Fibroblast of mammary gland (primary cell): ENCODE results near the gene TGM4.
"Not testable (repeated sequence)": the region's sequence is repeated elsewhere in the genome, so short reads cannot be mapped to it uniquely, and the experiment has no call there.

Source experiments
- DNase-seq: peaks from one replicate; pipeline ENCODE4 v3.0.0-alpha.2; 2010; ENCODE audit warnings: low read depth
- H3K4me3 ChIP-seq: 2 replicates; pipeline ENCODE4 v1.5.1; 2011; ENCODE audit warnings: low read depth, mild to moderate bottlenecking, low read length, moderate library complexity; ENCODE audit not compliant: control insufficient read depth
- TF ChIP-seq, protein P1 (sequence below): conservative IDR thresholded peaks from 2 replicates; pipeline ENCODE4 v1.5.1; 2011; ENCODE audit warnings: low read depth, low read length, inconsistent platforms; ENCODE audit not compliant: control insufficient read depth, insufficient read depth

The TGM4 gene

GRCh38 chr3:44932986-44933944, 58.9 kb downstream of the TGM4 start:
- no peak for DNase-seq
- H3K4me3 ChIP-seq = no peak overlapping the region
- TF ChIP-seq, protein P1, sequence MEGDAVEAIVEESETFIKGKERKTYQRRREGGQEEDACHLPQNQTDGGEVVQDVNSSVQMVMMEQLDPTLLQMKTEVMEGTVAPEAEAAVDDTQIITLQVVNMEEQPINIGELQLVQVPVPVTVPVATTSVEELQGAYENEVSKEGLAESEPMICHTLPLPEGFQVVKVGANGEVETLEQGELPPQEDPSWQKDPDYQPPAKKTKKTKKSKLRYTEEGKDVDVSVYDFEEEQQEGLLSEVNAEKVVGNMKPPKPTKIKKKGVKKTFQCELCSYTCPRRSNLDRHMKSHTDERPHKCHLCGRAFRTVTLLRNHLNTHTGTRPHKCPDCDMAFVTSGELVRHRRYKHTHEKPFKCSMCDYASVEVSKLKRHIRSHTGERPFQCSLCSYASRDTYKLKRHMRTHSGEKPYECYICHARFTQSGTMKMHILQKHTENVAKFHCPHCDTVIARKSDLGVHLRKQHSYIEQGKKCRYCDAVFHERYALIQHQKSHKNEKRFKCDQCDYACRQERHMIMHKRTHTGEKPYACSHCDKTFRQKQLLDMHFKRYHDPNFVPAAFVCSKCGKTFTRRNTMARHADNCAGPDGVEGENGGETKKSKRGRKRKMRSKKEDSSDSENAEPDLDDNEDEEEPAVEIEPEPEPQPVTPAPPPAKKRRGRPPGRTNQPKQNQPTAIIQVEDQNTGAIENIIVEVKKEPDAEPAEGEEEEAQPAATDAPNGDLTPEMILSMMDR = no peak

DNA sequence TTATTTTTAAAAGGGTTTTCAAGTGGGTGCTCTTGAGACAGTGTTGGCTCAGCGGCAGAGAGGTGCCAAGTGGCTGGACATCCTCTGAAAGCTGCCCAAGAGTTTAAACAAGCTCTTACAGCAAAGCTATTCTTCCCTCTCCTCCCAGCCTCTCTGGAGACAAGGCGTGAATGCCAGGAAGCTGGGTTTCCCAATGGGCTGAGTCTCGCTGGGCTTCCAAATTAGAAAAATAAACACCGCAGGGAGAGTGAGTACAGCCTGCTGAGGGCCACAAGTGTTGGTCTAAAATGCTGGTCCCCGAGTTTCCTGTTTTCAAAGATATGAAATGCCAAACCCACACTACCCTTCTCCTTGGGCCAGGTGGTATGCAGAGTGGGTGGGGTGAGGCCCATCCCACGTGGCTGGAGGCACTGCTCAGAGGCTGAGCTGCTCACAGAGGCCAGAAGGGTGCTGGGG, 65.2 kb downstream of the TGM4 start:
- no peak for DNase-seq
- H3K4me3 ChIP-seq = no peak overlapping the region
- TF ChIP-seq, protein P1 = no peak

DNA sequence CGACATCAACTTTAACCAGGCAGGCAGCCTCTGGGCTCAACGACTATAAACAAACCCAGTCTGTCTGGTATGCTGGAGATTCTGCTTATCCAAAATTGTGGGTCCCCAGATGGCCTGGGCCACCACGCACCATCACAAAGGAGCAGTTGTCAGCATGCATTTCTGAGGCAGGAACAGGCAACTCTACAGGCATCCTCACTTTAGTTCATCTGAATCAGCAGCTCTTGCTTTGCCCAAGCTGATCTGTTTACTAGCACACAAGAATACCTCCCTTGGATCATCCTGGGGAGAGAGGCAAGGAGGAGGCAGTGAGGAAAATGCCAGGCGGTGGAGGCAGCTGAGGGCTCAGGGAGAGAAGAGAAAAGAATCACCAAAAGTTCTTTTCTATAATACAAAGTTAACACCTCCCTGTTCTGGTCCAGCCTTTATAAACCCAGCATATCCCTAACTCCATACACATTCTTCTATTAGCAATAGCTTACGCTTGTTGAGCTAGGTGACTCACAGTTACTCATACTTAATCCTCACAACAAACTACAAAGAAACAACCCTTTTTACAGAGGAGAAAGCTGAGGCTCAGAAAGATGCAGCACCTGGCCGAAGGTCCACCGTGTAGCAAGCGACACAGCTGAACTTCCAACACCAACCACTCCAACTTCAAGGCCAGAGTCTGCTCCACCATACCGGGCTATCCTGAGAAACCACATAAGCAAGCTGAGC, 68.0 kb downstream of the TGM4 start:
- peak; percentile 79 for DNase-seq
- no peak overlapping the region for H3K4me3 ChIP-seq
- TF ChIP-seq, protein P1 = no peak

GRCh38 chr3:44948239-44948638, 73.8 kb downstream of the TGM4 start:
- DNase-seq = no peak
- H3K4me3 ChIP-seq = no peak overlapping the region
- TF ChIP-seq, protein P1 = no peak

DNA sequence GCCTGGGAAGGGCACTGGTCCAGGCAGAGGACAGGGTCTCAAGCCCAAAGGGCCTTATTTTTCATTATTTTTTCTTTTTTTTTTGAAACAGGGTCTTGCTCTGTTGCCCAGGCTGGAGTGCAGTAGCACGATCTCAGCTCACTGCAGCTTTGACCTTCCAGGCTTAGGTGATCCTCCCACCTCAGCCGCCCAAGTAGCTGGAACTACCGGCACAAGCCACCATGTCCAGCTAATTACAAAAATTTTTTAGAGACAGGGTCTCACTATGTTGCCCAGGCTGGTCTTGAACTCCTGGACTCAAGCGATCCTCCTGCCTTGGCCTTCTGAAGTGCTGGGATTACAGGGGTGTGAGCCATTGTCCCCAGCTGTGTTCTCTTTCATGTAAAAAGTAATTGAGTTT, 75.4 kb downstream of the TGM4 start:
- not testable (repeated sequence) for DNase-seq, H3K4me3 ChIP-seq

GRCh38 chr3:44950275-44950734, 75.9 kb downstream of the TGM4 start:
- TF ChIP-seq, protein P1 = no peak

DNA sequence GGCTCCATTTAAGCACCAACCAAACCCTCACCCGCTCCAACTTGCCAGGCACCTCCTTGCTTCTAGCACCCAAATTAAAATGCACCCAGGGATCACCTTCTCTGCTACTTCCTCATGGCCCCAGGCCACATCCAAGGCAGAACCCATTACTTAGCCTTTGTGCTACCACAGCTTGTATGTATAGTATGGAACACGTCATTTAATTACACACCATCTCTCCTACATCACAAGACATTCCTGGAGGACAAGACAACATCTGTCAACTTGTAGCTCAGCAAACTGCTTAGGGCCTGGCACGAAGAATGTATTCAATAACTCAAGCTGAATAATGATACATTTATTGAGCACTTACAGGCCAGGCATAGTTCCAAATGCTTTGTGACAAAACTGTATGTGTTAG, 78.3 kb downstream of the TGM4 start:
- TF ChIP-seq, protein P1 = no peak
- no peak for DNase-seq
- no peak overlapping the region for H3K4me3 ChIP-seq

More at GRCh38 chr3:44950275-44950734, 75.9 kb downstream of the TGM4 start:
- no peak overlapping the region for H3K4me3 ChIP-seq
- DNase-seq = no peak
